GM21515 (cell line): ENCODE results near the gene TRIM27.
"Not testable (repeated sequence)": the region's sequence is repeated elsewhere in the genome, so short reads cannot be mapped to it uniquely, and the experiment has no call there.

Experiments used
- ATAC-seq: cut with Tn5 transposase; IDR thresholded peaks from one replicate; pipeline ENCODE4 v1.9.1; 2021; ENCODE audit not compliant: unreplicated experiment

TRIM27 gene

GRCh38 chr6:28943557-28944411, 20.0 kb upstream of the TRIM27 start:
- ATAC-seq, result no peak

- ATAC-seq, result no peak
Measured at GRCh38 chr6:28943223-28943556, 19.4 kb upstream of the TRIM27 start.

GRCh38 chr6:28941684-28942448, 18.1 kb upstream of the TRIM27 start:
- ATAC-seq, result no peak

- ATAC-seq, result peak; percentile 59
Measured at GRCh38 chr6:28940858-28941683, 17.3 kb upstream of the TRIM27 start.

GRCh38 chr6:28940294-28940857, 16.6 kb upstream of the TRIM27 start:
- peak; percentile 6 for ATAC-seq

- ATAC-seq, result no peak
Measured at GRCh38 chr6:28933069-28933468, 9.3 kb upstream of the TRIM27 start.

GRCh38 chr6:28929887-28930620, 6.3 kb upstream of the TRIM27 start:
- ATAC-seq, result no peak

GRCh38 chr6:28929339-28929738, 5.6 kb upstream of the TRIM27 start:
- ATAC-seq, result not testable (repeated sequence)

GRCh38 chr6:28927846-28928245, 4.1 kb upstream of the TRIM27 start:
- ATAC-seq, result no peak

- ATAC-seq, result peak; percentile 28
Measured at GRCh38 chr6:28922821-28923317, 916 bp downstream of the TRIM27 start.

- ATAC-seq, result no peak
Measured at GRCh38 chr6:28922004-28922820, 1.6 kb downstream of the TRIM27 start.

- ATAC-seq, result no peak
Measured at GRCh38 chr6:28920281-28920680, 3.5 kb downstream of the TRIM27 start.

- no peak for ATAC-seq
Measured at GRCh38 chr6:28914941-28915340, 8.8 kb downstream of the TRIM27 start.

- no peak for ATAC-seq
Measured at GRCh38 chr6:28910901-28911690, 12.7 kb downstream of the TRIM27 start.

- ATAC-seq, result no peak
Measured at GRCh38 chr6:28907394-28907793, 16.4 kb downstream of the TRIM27 start.

GRCh38 chr6:28906669-28907068, 17.1 kb downstream of the TRIM27 start:
- no peak for ATAC-seq

GRCh38 chr6:28903686-28904085, 20.1 kb downstream of the TRIM27 start:
- ATAC-seq, result no peak

GRCh38 chr6:28901831-28902230, 22.0 kb downstream of the TRIM27 start:
- no peak for ATAC-seq
